HepG2 (cell line): ENCODE measurements around the gene CEBPB. TPM values are rescaled to one million over a fixed set of nuclear protein-coding genes. Genes with fewer than 3 reads are reported as not detected.

Experiments used
- ATAD3A ChIP-seq: sonication (generic); formaldehyde crosslinking; IDR thresholded peaks from 2 replicates; pipeline ENCODE4 v1.4.0; 2020; ENCODE audit warnings: missing genetic modification reagents
- CREM ChIP-seq, 2 experiments: sonication (generic) in 1 of 2; formaldehyde crosslinking in 1 of 2; IDR thresholded peaks; 2 replicates each; pipeline versions ENCODE4 v1.4.0 to v1.6.1; 2016 to 2020; ENCODE audit warnings: antibody characterized with exemption in 1 of 2, mild to moderate bottlenecking in 1 of 2, missing genetic modification reagents in 1 of 2
- DR1 ChIP-seq: sonication (generic); formaldehyde crosslinking; IDR thresholded peaks from 2 replicates; pipeline ENCODE4 v1.8.0; 2021; ENCODE audit warnings: mild to moderate bottlenecking, missing genetic modification reagents, inconsistent platforms
- GATA4 ChIP-seq: sonication (generic); IDR thresholded peaks from 2 replicates; pipeline ENCODE4 v1.6.1; 2016; ENCODE audit warnings: antibody characterized with exemption, low read depth, borderline replicate concordance
- KAT8 ChIP-seq: IDR thresholded peaks from 2 replicates; pipeline ENCODE4 v1.6.1; 2016; ENCODE audit warnings: missing genetic modification reagents, missing compliant biosample characterization
- TAF1 ChIP-seq: sonication (generic); formaldehyde crosslinking; IDR thresholded peaks from 2 replicates; pipeline ENCODE4 v1.4.0; 2020; ENCODE audit warnings: missing genetic modification reagents
- ZHX1 ChIP-seq: sonication (generic); formaldehyde crosslinking; IDR thresholded peaks from 2 replicates; pipeline ENCODE4 v1.8.1; 2022; ENCODE audit warnings: low read depth, mild to moderate bottlenecking, missing genetic modification reagents
- ZNF160 ChIP-seq: sonication (generic); formaldehyde crosslinking; IDR thresholded peaks from 2 replicates; pipeline ENCODE4 v1.8.0; 2022; ENCODE audit warnings: mild to moderate bottlenecking, inconsistent platforms, missing genetic modification reagents
- ZNF205 ChIP-seq: IDR thresholded peaks from 2 replicates; pipeline ENCODE4 v1.6.1; 2018; ENCODE audit warnings: missing biosample characterization, missing genetic modification reagents
- ZNF264 ChIP-seq: sonication (generic); formaldehyde crosslinking; IDR thresholded peaks from 2 replicates; pipeline ENCODE4 v1.4.0; 2020; ENCODE audit warnings: missing genetic modification reagents
- ZNF337 ChIP-seq: sonication (generic); formaldehyde crosslinking; IDR thresholded peaks from 2 replicates; pipeline ENCODE4 v1.5.1; 2020; ENCODE audit warnings: missing genetic modification reagents, low read depth, mild to moderate bottlenecking, borderline replicate concordance
- ZNF430 ChIP-seq: sonication (generic); formaldehyde crosslinking; IDR thresholded peaks from 2 replicates; pipeline ENCODE4 v1.9.0; 2021; ENCODE audit warnings: mild to moderate bottlenecking, missing genetic modification reagents
- ZNF557 ChIP-seq: sonication (generic); formaldehyde crosslinking; IDR thresholded peaks from 2 replicates; pipeline ENCODE4 v1.4.0; 2020; ENCODE audit warnings: missing genetic modification reagents
- ZNF598 ChIP-seq: sonication (generic); formaldehyde crosslinking; IDR thresholded peaks from 2 replicates; pipeline ENCODE4 v1.5.1; 2020; ENCODE audit warnings: mild to moderate bottlenecking, missing genetic modification reagents, borderline replicate concordance
- ZNF652 ChIP-seq: IDR thresholded peaks from 2 replicates; pipeline ENCODE4 v1.6.1; 2016; ENCODE audit warnings: low read depth, borderline replicate concordance
- ZNF670 ChIP-seq: sonication (generic); formaldehyde crosslinking; IDR thresholded peaks from 2 replicates; pipeline ENCODE4 v1.8.0; 2022; ENCODE audit warnings: mild to moderate bottlenecking, missing genetic modification reagents, borderline replicate concordance
- ZNF891 ChIP-seq: sonication (generic); formaldehyde crosslinking; IDR thresholded peaks from 2 replicates; pipeline ENCODE4 v1.5.0; 2020; ENCODE audit warnings: mild to moderate bottlenecking, missing genetic modification reagents
- polyA plus RNA-seq, 8 experiments: library from polyadenylated mRNA; depleted of rRNA in 3 of 8; stranded (reverse) in 7 of 8; unstranded in 1 of 8; fragments of >200 nt; fragmentation: Illumina TruSeq in 4 of 8; extraction: Trizol in 4 of 8; gene quantifications; 2 replicates each; pipeline versions ENCODE4 v1.2.1 to v1.2.3, GENCODE V29; 2011 to 2016; ENCODE audit warnings: low read depth in 4 of 8, missing spikeins in 1 of 8, mixed read lengths in 1 of 8; ENCODE audit not compliant: insufficient read depth in 1 of 8
- total RNA-seq, 5 experiments: library from RNA; depleted of rRNA; stranded (reverse); fragments of >200 nt; fragmentation: Illumina TruSeq; extraction: Trizol; gene quantifications; 2 replicates each; pipeline ENCODE4 v1.2.3, GENCODE V29; 2016; ENCODE audit warnings: low read depth in 1 of 5
- TF ChIP-seq, protein P1 (sequence below): sonication (generic); formaldehyde crosslinking; IDR thresholded peaks from 2 replicates; pipeline ENCODE4 v1.5.1; 2020; ENCODE audit warnings: mild to moderate bottlenecking, missing genetic modification reagents, borderline replicate concordance
- TF ChIP-seq, protein P2 (sequence below): IDR thresholded peaks from 2 replicates; pipeline ENCODE4 v1.6.1; 2018; ENCODE audit warnings: missing genetic modification reagents, mild to moderate bottlenecking, missing compliant biosample characterization
- TF ChIP-seq, protein P3 (sequence below): sonication (generic); formaldehyde crosslinking; IDR thresholded peaks from 2 replicates; pipeline ENCODE4 v1.4.0; 2020; ENCODE audit warnings: missing genetic modification reagents
- TF ChIP-seq, protein P4 (sequence below): IDR thresholded peaks from 2 replicates; pipeline ENCODE4 v1.6.1; 2016; ENCODE audit warnings: missing biosample characterization, missing genetic modification reagents, low read depth

CEBPB gene
- total and polyA plus RNA-seq, 2 of the 13 experiments (the other 11 are each of a cell fraction or from before 2014, with no cell fraction given): 18.5 to 28.2 TPM

GRCh38 chr20:50188879-50189680, 1.6 kb upstream of the CEBPB start (continued):
- TF ChIP-seq ZNF430 (peak; percentile 71; the same call in 1 of the 2 replicates), ZNF337 (no peak; the same call in 1 of the 2 replicates), ZNF891 (CRISPR knock-in tag) (no peak), TAF1 (peak; percentile 77), ZHX1 (peak; percentile 89), DR1 (CRISPR knock-in tag) (peak; percentile 72), KAT8 (peak; percentile 88), ZNF598 (no peak), CREM (IDR thresholded peaks at IDR 0.05) (peak; percentile 59; the same call in 1 of the 2 replicates), CREM (CRISPR knock-in tag; IDR thresholded peaks at IDR 0.05) (no peak), ATAD3A (CRISPR knock-in tag) (peak; percentile 92; the same call in 1 of the 2 replicates), ZNF205 (CRISPR knock-in tag) (peak; percentile 93), ZNF670 (CRISPR knock-in tag) (peak; percentile 79; the same call in 1 of the 2 replicates), ZNF264 (CRISPR knock-in tag) (peak; percentile 94; the same call in 1 of the 2 replicates), ZNF160 (CRISPR knock-in tag) (peak; percentile 50; the same call in 1 of the 2 replicates), GATA4 (peak; percentile 93), ZNF557 (CRISPR knock-in tag) (0 out of 2 replicates have a peak, but pooled peaks have one; percentile 40), ZNF652 (CRISPR knock-in tag) (no peak)
- TF ChIP-seq, protein P1, sequence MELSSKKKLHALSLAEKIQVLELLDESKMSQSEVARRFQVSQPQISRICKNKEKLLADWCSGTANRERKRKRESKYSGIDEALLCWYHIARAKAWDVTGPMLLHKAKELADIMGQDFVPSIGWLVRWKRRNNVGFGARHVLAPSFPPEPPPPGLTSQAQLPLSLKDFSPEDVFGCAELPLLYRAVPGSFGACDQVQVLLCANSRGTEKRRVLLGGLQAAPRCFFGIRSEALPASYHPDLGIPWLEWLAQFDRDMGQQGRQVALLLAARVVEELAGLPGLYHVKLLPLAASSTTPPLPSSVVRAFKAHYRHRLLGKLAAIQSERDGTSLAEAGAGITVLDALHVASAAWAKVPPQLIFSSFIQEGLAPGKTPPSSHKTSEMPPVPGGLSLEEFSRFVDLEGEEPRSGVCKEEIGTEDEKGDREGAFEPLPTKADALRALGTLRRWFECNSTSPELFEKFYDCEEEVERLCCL: no peak
- TF ChIP-seq, protein P2, sequence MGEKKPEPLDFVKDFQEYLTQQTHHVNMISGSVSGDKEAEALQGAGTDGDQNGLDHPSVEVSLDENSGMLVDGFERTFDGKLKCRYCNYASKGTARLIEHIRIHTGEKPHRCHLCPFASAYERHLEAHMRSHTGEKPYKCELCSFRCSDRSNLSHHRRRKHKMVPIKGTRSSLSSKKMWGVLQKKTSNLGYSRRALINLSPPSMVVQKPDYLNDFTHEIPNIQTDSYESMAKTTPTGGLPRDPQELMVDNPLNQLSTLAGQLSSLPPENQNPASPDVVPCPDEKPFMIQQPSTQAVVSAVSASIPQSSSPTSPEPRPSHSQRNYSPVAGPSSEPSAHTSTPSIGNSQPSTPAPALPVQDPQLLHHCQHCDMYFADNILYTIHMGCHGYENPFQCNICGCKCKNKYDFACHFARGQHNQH: peak; percentile 92
- TF ChIP-seq, protein P3, sequence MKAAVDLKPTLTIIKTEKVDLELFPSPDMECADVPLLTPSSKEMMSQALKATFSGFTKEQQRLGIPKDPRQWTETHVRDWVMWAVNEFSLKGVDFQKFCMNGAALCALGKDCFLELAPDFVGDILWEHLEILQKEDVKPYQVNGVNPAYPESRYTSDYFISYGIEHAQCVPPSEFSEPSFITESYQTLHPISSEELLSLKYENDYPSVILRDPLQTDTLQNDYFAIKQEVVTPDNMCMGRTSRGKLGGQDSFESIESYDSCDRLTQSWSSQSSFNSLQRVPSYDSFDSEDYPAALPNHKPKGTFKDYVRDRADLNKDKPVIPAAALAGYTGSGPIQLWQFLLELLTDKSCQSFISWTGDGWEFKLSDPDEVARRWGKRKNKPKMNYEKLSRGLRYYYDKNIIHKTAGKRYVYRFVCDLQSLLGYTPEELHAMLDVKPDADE: peak; percentile 75; the same call in 1 of the 2 replicates
- TF ChIP-seq, protein P4, sequence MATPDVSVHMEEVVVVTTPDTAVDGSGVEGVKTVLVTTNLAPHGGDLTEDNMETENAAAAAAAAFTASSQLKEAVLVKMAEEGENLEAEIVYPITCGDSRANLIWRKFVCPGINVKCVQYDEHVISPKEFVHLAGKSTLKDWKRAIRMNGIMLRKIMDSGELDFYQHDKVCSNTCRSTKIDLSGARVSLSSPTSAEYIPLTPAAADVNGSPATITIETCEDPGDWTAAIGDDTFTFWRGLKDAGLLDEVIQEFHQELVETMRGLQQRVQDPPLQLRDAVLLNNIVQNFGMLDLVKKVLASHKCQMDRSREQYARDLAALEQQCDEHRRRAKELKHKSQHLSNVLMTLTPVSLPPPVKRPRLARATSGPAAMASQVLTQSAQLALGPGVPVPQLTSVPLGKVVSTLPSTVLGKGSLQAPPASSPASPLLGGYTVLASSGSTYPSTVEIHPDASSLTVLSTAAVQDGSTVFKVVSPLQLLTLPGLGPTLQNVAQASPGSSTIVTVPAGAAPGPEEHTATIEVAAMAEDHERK (CRISPR knock-in tag): no peak
